ENCODE results near the gene SCAND1.

DNA sequence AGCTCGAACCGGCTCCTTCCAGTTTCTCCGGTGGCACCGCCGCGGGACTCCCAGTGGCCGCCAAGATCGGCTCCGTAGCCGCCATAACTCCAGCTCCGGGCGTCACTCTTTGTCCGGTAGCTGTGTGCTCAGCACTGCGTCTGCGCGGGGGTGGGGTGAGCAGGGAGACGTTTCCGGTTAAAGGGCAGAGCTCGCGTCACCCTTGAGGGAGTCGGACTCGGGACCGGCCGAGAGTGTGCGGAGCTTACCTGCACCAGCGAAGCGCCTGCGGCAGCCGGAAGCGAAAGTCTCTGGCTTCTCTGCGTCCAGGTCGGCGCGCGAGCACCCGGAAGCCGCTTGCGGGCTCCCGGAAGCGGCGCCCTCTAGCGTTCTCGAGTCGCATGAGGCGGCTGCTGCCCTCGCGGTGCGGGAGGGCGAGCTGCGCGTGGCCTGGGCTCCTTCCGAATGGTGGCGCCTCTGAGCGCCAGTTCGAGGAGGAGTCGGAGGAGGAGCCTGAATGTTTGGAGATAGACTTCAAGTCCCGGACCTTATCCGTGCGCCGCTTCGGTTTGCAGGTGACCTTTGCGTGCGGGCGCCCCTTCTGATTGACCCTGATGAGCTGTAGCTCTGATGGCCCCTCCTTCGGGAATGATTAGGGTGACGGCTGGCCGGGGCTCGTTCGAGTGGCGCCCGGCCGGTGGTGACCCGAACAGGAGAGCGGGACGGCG lies at the start of gene SCAND1:
- peak; percentile 92 for TF ChIP-seq POLR2A (IDR thresholded peaks at IDR 0.05)
- TF ChIP-seq, protein P1, sequence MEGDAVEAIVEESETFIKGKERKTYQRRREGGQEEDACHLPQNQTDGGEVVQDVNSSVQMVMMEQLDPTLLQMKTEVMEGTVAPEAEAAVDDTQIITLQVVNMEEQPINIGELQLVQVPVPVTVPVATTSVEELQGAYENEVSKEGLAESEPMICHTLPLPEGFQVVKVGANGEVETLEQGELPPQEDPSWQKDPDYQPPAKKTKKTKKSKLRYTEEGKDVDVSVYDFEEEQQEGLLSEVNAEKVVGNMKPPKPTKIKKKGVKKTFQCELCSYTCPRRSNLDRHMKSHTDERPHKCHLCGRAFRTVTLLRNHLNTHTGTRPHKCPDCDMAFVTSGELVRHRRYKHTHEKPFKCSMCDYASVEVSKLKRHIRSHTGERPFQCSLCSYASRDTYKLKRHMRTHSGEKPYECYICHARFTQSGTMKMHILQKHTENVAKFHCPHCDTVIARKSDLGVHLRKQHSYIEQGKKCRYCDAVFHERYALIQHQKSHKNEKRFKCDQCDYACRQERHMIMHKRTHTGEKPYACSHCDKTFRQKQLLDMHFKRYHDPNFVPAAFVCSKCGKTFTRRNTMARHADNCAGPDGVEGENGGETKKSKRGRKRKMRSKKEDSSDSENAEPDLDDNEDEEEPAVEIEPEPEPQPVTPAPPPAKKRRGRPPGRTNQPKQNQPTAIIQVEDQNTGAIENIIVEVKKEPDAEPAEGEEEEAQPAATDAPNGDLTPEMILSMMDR (IDR thresholded peaks at IDR 0.05) = peak; percentile 94 to 99 (median 98)

Data from Peyer's patch (tissue), 4 donors.